ENCODE results near the gene TCF12. TPM values are rescaled to one million over a fixed set of nuclear protein-coding genes. Genes with fewer than 3 reads are reported as not detected.

TCF12 gene
- total RNA-seq, 3 donors from 2014 or later (not counting 1 experiment from before 2014, with no cell fraction given): 84.1 to 111 (median 107) TPM

DNA sequence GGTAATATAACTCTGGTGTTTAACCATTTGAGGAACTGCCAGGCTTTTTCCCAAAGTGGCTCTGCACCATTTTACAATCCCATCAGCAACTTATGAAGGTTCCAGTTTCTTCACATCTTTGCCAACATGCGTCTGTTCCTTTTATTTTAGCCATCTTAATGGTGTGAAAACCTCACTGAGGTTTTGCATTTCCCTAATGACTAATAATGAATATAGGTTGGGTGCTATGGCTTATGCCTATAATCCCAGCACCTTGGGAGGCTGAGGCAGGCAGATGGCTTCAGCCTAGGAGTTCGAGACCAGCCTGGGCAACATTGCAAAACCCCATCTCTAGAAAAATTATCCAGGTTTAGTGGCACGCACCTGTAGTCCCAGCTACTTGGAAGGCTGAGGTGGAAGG, 210.6 kb downstream of the TCF12 start:
- DNase-seq: no peak
- 67% methylated on average over 2 of the region's 3 CpGs for WGBS (ENCODE audit: insufficient coverage)
- no peak for ATAC-seq
- H3K4me3 ChIP-seq (ENCODE audit: low read length): no peak overlapping the region
- H3K27me3 Mint-ChIP-seq (ENCODE audit: low read depth in 2 of 2): no peaks in the 10 kb centered on the region
- no peaks in the 10 kb centered on the region for H3K27me3 ChIP-seq (ENCODE audit: control insufficient read depth, insufficient read depth, low read length)
- H3K36me3 Mint-ChIP-seq: no peaks in the 10 kb centered on the region
- H3K36me3 ChIP-seq (ENCODE audit: control insufficient read depth, insufficient read depth, low read length): peaks cover 2% of the 10 kb centered on the region
- H3K27ac Mint-ChIP-seq: no peak overlapping the region
- intact Hi-C loops (cut with micrococcal nuclease): no loop called here
- H3K27ac ChIP-seq (ENCODE audit: low read length): no peak overlapping the region
- no peak overlapping the region for H3K4me3 Mint-ChIP-seq
- H3K4me1 Mint-ChIP-seq: peaks cover 39 to 41% of the 10 kb centered on the region in 2 donors
- H3K9me3 Mint-ChIP-seq: no peaks in the 10 kb centered on the region
- H3K9me3 ChIP-seq (ENCODE audit: control insufficient read depth, insufficient read depth, low read length): no peaks in the 10 kb centered on the region
- no peaks in the 10 kb centered on the region for H3K4me1 ChIP-seq (ENCODE audit: control insufficient read depth, insufficient read depth, low read length)
- TF ChIP-seq, protein P1, sequence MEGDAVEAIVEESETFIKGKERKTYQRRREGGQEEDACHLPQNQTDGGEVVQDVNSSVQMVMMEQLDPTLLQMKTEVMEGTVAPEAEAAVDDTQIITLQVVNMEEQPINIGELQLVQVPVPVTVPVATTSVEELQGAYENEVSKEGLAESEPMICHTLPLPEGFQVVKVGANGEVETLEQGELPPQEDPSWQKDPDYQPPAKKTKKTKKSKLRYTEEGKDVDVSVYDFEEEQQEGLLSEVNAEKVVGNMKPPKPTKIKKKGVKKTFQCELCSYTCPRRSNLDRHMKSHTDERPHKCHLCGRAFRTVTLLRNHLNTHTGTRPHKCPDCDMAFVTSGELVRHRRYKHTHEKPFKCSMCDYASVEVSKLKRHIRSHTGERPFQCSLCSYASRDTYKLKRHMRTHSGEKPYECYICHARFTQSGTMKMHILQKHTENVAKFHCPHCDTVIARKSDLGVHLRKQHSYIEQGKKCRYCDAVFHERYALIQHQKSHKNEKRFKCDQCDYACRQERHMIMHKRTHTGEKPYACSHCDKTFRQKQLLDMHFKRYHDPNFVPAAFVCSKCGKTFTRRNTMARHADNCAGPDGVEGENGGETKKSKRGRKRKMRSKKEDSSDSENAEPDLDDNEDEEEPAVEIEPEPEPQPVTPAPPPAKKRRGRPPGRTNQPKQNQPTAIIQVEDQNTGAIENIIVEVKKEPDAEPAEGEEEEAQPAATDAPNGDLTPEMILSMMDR (IDR thresholded peaks at IDR 0.05): no peak

DNA sequence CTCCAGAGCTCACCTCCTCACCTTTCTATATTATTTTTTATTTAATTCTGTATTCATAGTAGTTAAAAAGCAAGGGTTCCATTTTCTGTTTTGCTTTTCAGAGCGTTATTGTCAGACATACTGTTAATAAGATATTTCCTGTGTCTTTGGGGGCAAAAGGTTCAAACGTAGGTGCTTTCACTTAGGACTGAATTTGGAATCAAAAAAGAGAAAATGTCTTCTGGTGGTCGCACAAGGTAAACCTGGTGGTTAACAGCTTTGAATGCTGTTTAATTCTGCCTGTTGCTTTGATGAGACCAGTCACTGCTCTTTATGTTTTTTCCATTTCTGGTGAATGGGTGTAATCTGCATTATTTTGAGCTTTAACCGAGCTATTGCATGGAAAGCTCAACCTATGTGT, 212.5 kb downstream of the TCF12 start:
- ATAC-seq (peak in 2 of 3 donors; percentile 30 to 48), DNase-seq (peak in 1 of 2 donors; percentile 9)
- intact Hi-C loops (cut with micrococcal nuclease): no loop called here
- Mint-ChIP-seq H3K27me3 (ENCODE audit: low read depth in 2 of 2) (no peaks in the 10 kb centered on the region), H3K4me3 (peak overlapping the region; percentile 58), H3K27ac (peak overlapping the region; percentile 56 to 73), H3K36me3 (no peaks in the 10 kb centered on the region), H3K9me3 (no peaks in the 10 kb centered on the region), H3K4me1 (peaks cover 48 to 50% of the 10 kb centered on the region in 2 donors)
- Histone ChIP-seq H3K4me1 (ENCODE audit: control insufficient read depth, insufficient read depth, low read length) (no peaks in the 10 kb centered on the region), H3K9me3 (ENCODE audit: control insufficient read depth, insufficient read depth, low read length) (no peaks in the 10 kb centered on the region), H3K27me3 (ENCODE audit: control insufficient read depth, insufficient read depth, low read length) (no peaks in the 10 kb centered on the region), H3K4me3 (ENCODE audit: low read length) (no peak overlapping the region), H3K27ac (ENCODE audit: low read length) (peak overlapping the region; percentile 30), H3K36me3 (ENCODE audit: control insufficient read depth, insufficient read depth, low read length) (peaks cover 2% of the 10 kb centered on the region)
- TF ChIP-seq, protein P1 (IDR thresholded peaks at IDR 0.05): no peak
- 14% methylated on average over 3 of the region's 4 CpGs for WGBS (ENCODE audit: insufficient coverage)

- H3K36me3 Mint-ChIP-seq: no peaks in the 10 kb centered on the region
- no peaks in the 10 kb centered on the region for H3K9me3 Mint-ChIP-seq
- DNase-seq (peak in 1 of 2 donors; percentile 25), ATAC-seq (no peak)
- Histone ChIP-seq H3K4me1 (ENCODE audit: control insufficient read depth, insufficient read depth, low read length) (no peaks in the 10 kb centered on the region), H3K27me3 (ENCODE audit: control insufficient read depth, insufficient read depth, low read length) (no peaks in the 10 kb centered on the region), H3K4me3 (ENCODE audit: low read length) (no peak overlapping the region), H3K9me3 (ENCODE audit: control insufficient read depth, insufficient read depth, low read length) (no peaks in the 10 kb centered on the region), H3K27ac (ENCODE audit: low read length) (no peak overlapping the region), H3K36me3 (ENCODE audit: control insufficient read depth, insufficient read depth, low read length) (peaks cover 2% of the 10 kb centered on the region)
- no peak overlapping the region for H3K4me3 Mint-ChIP-seq
- H3K4me1 Mint-ChIP-seq: peaks cover 54 to 55% of the 10 kb centered on the region in 2 donors
- TF ChIP-seq, protein P1 (IDR thresholded peaks at IDR 0.05): no peak
- H3K27me3 Mint-ChIP-seq (ENCODE audit: low read depth in 2 of 2): no peaks in the 10 kb centered on the region
- 58% methylated on average over 7 of the region's 9 CpGs for WGBS (ENCODE audit: insufficient coverage)
- H3K27ac Mint-ChIP-seq: peak overlapping the region in 1 of 2 donors; percentile 22
- intact Hi-C loops (cut with micrococcal nuclease): no loop called here
Observed at GRCh38 chr15:57133127-57133968, 214.9 kb downstream of the TCF12 start.
